Measurements from ENCODE around the gene GIGYF1. TPM values are rescaled to one million over a fixed set of nuclear protein-coding genes. Genes with fewer than 3 reads are reported as not detected.

GIGYF1 gene
- total and polyA plus RNA-seq, 2 of the 4 experiments (the other 2 are of a cell fraction) = 3.0 to 10.7 TPM

- dilution Hi-C loops (cut with HindIII; ENCODE audit: low sequenced_read_pairs, unreplicated experiment) (no loop called here), intact Hi-C loops (cut with micrococcal nuclease) (loop anchor here (5.0 kb wide), 1 partner anchor 90 kb away; the partner anchor contains the start of gene PCOLCE), in situ Hi-C loops (cut with MboI; ENCODE audit: low sequenced_read_pairs) (loop anchor here (10.0 kb wide), 1 partner anchor 228 kb away; the partner anchor contains the start of gene SPACDR)
- Histone ChIP-seq H3K36me3 (ENCODE audit: control insufficient read depth, insufficient read depth, low read length) (peaks cover 15% of the 10 kb centered on the region), H2BK120ac (ENCODE audit: low read depth, low read length) (no peak overlapping the region), H3K23ac (ENCODE audit: low read depth, low read length) (peak overlapping the region; percentile 90), H4K5ac (ENCODE audit: low read depth, low read length) (no peak overlapping the region), H3K4me2 (ENCODE audit: low read depth, low read length) (peak overlapping the region; percentile 70), H3K27me3 (ENCODE audit: control insufficient read depth, insufficient read depth, low read length) (no peaks in the 10 kb centered on the region), H3K4me3 (ENCODE audit: insufficient read depth, low read depth, low read length) (peak overlapping the region; percentile 56), H3K9ac (ENCODE audit: low read depth, low read length) (peak overlapping the region; percentile 87), H3K4ac (ENCODE audit: low read depth, low read length) (no peak overlapping the region; the same call in 1 of the 2 replicates), H3K4me1 (ENCODE audit: control insufficient read depth, insufficient read depth, low read length) (peaks cover 20% of the 10 kb centered on the region), H3K18ac (ENCODE audit: low read depth, low read length) (no peak overlapping the region), H4K8ac (ENCODE audit: low read depth in 2 of 2, low read length in 2 of 2) (no peak overlapping the region), H3K27ac (ENCODE audit: insufficient read depth, low read length) (0 out of 2 replicates have a peak overlapping the region, but pooled peaks have one; percentile 21), H4K20me1 (ENCODE audit: insufficient read depth, low read length) (peaks cover 54% of the 10 kb centered on the region), H4K91ac (ENCODE audit: insufficient read depth, low read depth, low read length) (no peak overlapping the region), H2BK5ac (ENCODE audit: low read depth, low read length, poor library complexity, severe bottlenecking) (no peak overlapping the region), H2AK5ac (ENCODE audit: low read depth, low read length) (no peak overlapping the region), H2BK20ac (ENCODE audit: low read depth, low read length) (no peak overlapping the region), H2BK15ac (ENCODE audit: low read depth, low read length) (no peak overlapping the region), H2AK9ac (replicated peaks; ENCODE audit: low read depth, low read length, poor library complexity) (no peak overlapping the region), H2AFZ (replicated peaks; ENCODE audit: low read length, poor library complexity) (no peak overlapping the region), H3K9me3 (ENCODE audit: control insufficient read depth, insufficient read depth, low read length) (no peaks in the 10 kb centered on the region), H3K56ac (ENCODE audit: extremely low read depth, insufficient read depth, low read length) (no peak overlapping the region), H3K79me1 (ENCODE audit: low read depth in 1 of 2, low read length in 2 of 2) (peaks cover 29 to 55% of the 10 kb centered on the region in 2 experiments), H3K9me1 (ENCODE audit: insufficient read depth, low read length) (no peaks in the 10 kb centered on the region), H3K14ac (replicated peaks; ENCODE audit: low read depth, low read length) (peak overlapping the region; percentile 83; the same call in 1 of the 2 replicates)
- POLR2A ChIA-PET (ENCODE audit: unreplicated experiment) = interaction anchor here (1.0 to 1.7 kb wide), 2 partner anchors 12 to 90 kb away, joined by 4 to 5 read pairs; no protein-coding TSS in a partner anchor
- ATAC-seq (ENCODE audit: low read depth) = no peak
- WGBS, 2 experiments (ENCODE audit: extremely low coverage in 2 of 2, insufficient read length in 1 of 2) = no CpG with 5 or more reads among the region's 6 CpGs
- CTCF ChIA-PET = interaction anchor here (0.6 to 1.7 kb wide), 7 partner anchors 8 to 394 kb away, joined by 3 to 7 read pairs (median 4); partner anchors contain the start of genes MOSPD3 and POP7
- TF ChIP-seq MAFK (IDR thresholded peaks at IDR 0.05; ENCODE audit: low read depth, low read length) = no peak
- no peak for TF ChIP-seq CTCF (conservative IDR thresholded peaks at IDR 0.05; ENCODE audit: low read depth, low read length)
- no peak for TF ChIP-seq NFE2L2 (IDR thresholded peaks at IDR 0.05; ENCODE audit: low read depth, low read length)
- TF ChIP-seq ELK1 (IDR thresholded peaks at IDR 0.05; ENCODE audit: borderline replicate concordance, low read depth, low read length) = no peak
- no peak for TF ChIP-seq MXI1 (IDR thresholded peaks at IDR 0.05; ENCODE audit: borderline replicate concordance, low read depth, low read length)
- no peak for DNase-seq
- BruUV-seq (replicated peaks) = no TSS peak
Observed at GRCh38 chr7:100692578-100692961, 1.5 kb downstream of the GIGYF1 start.

All from IMR-90 (cell line).